HEK293 (cell line): ENCODE measurements around the gene ZFYVE28.

Source experiments
- GFI1B ChIP-seq: fragments of 450-650 bp; formaldehyde crosslinking; IDR thresholded peaks from 2 replicates; pipeline ENCODE4 v1.5.1; 2016; ENCODE audit warnings: missing biosample characterization, missing genetic modification characterization
- ZNF175 ChIP-seq: fragments of 450-650 bp; formaldehyde crosslinking; IDR thresholded peaks from 2 replicates; pipeline ENCODE4 v1.5.1; 2016; ENCODE audit warnings: missing biosample characterization, missing genetic modification characterization
- ZNF707 ChIP-seq: fragments of 450-650 bp; formaldehyde crosslinking; IDR thresholded peaks from 2 replicates; pipeline ENCODE4 v1.5.1; 2016; ENCODE audit warnings: missing biosample characterization, missing genetic modification characterization
- ZNF747 ChIP-seq: fragments of 450-650 bp; formaldehyde crosslinking; IDR thresholded peaks from 2 replicates; pipeline ENCODE4 v1.5.1; 2016; ENCODE audit warnings: missing biosample characterization, missing genetic modification characterization
- TF ChIP-seq, protein P1 (sequence below): fragments of 450-650 bp; formaldehyde crosslinking; IDR thresholded peaks from 2 replicates; pipeline ENCODE4 v1.5.1; 2016; ENCODE audit warnings: missing biosample characterization, missing genetic modification characterization
- TF ChIP-seq, protein P2 (sequence below): fragments of 450-650 bp; formaldehyde crosslinking; IDR thresholded peaks from 2 replicates; pipeline ENCODE4 v1.5.1; 2016; ENCODE audit warnings: missing biosample characterization, missing genetic modification characterization
- TF ChIP-seq, protein P3 (sequence below): sonication (generic); formaldehyde crosslinking; IDR thresholded peaks from 2 replicates; pipeline ENCODE4 v1.8.1; 2022; ENCODE audit warnings: mild to moderate bottlenecking, moderate library complexity, missing genetic modification reagents
- TF ChIP-seq, protein P4 (sequence below): fragments of 450-650 bp; formaldehyde crosslinking; IDR thresholded peaks from 2 replicates; pipeline ENCODE4 v1.5.1; 2016; ENCODE audit warnings: missing biosample characterization, missing genetic modification characterization

DNA sequence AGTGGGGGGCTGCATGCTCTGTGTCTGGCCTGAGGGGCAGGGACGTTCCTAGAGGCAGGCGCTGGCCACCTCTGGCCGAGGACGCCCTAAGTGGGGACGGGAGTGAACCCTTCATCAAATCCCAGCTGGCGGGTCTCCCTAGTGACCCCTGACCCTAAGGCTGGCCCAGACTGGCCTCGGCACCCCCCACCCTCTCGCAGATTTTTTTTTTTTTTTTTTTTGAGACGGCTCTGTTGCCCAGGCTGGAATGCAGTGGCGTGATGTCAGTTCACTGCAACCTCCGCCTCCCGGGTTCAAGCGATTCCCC, 155.5 kb downstream of the ZFYVE28 start:
- TF ChIP-seq GFI1B (no peak), ZNF747 (no peak), ZNF175 (no peak), ZNF707 (tag by site-specific recombination) (no peak)
- TF ChIP-seq, protein P1, sequence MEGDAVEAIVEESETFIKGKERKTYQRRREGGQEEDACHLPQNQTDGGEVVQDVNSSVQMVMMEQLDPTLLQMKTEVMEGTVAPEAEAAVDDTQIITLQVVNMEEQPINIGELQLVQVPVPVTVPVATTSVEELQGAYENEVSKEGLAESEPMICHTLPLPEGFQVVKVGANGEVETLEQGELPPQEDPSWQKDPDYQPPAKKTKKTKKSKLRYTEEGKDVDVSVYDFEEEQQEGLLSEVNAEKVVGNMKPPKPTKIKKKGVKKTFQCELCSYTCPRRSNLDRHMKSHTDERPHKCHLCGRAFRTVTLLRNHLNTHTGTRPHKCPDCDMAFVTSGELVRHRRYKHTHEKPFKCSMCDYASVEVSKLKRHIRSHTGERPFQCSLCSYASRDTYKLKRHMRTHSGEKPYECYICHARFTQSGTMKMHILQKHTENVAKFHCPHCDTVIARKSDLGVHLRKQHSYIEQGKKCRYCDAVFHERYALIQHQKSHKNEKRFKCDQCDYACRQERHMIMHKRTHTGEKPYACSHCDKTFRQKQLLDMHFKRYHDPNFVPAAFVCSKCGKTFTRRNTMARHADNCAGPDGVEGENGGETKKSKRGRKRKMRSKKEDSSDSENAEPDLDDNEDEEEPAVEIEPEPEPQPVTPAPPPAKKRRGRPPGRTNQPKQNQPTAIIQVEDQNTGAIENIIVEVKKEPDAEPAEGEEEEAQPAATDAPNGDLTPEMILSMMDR (tag by site-specific recombination) = no peak
- TF ChIP-seq, protein P2, sequence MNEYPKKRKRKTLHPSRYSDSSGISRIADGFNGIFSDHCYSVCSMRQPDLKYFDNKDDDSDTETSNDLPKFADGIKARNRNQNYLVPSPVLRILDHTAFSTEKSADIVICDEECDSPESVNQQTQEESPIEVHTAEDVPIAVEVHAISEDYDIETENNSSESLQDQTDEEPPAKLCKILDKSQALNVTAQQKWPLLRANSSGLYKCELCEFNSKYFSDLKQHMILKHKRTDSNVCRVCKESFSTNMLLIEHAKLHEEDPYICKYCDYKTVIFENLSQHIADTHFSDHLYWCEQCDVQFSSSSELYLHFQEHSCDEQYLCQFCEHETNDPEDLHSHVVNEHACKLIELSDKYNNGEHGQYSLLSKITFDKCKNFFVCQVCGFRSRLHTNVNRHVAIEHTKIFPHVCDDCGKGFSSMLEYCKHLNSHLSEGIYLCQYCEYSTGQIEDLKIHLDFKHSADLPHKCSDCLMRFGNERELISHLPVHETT (tag by site-specific recombination) = no peak
- TF ChIP-seq, protein P3, sequence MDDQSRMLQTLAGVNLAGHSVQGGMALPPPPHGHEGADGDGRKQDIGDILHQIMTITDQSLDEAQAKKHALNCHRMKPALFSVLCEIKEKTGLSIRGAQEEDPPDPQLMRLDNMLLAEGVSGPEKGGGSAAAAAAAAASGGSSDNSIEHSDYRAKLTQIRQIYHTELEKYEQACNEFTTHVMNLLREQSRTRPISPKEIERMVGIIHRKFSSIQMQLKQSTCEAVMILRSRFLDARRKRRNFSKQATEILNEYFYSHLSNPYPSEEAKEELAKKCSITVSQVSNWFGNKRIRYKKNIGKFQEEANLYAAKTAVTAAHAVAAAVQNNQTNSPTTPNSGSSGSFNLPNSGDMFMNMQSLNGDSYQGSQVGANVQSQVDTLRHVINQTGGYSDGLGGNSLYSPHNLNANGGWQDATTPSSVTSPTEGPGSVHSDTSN = no peak
- TF ChIP-seq, protein P4, sequence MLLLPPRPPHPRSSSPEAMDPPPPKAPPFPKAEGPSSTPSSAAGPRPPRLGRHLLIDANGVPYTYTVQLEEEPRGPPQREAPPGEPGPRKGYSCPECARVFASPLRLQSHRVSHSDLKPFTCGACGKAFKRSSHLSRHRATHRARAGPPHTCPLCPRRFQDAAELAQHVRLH (tag by site-specific recombination) = no peak
